Adipocyte (in vitro differentiated cells): Measurements from ENCODE around the gene MT1B.
A peak's percentile ranks its signal among the peaks of the same experiment; 100 is the strongest.
"Not testable (repeated sequence)": the region's sequence is repeated elsewhere in the genome, so short reads cannot be mapped to it uniquely, and the experiment has no call there.

Experiments
- DNase-seq: peaks from one replicate; pipeline ENCODE4 v3.0.0-alpha.2; 2015; ENCODE audit warnings: low read depth
- H3K27me3 ChIP-seq: replicated peaks from 2 replicates; pipeline ENCODE4 v1.7.0; 2013; ENCODE audit warnings: mild to moderate bottlenecking, low read length, moderate library complexity; ENCODE audit not compliant: control insufficient read depth, insufficient read depth
- H3K36me3 ChIP-seq: 2 replicates; pipeline ENCODE4 v1.7.0; 2013; ENCODE audit warnings: low read length, mild to moderate bottlenecking, moderate library complexity; ENCODE audit not compliant: control insufficient read depth, insufficient read depth, severe bottlenecking
- H3K4me1 ChIP-seq: 2 replicates; pipeline ENCODE4 v1.7.0; 2013; ENCODE audit warnings: mild to moderate bottlenecking, low read length, moderate library complexity; ENCODE audit not compliant: control insufficient read depth, insufficient read depth
- H3K4me3 ChIP-seq: 2 replicates; pipeline ENCODE4 v1.7.0; 2013; ENCODE audit warnings: mild to moderate bottlenecking, low read length, moderate library complexity
- H3K9ac ChIP-seq: 2 replicates; pipeline ENCODE4 v1.7.0; 2013; ENCODE audit warnings: mild to moderate bottlenecking, low read length, moderate library complexity
- H3K9me3 ChIP-seq: 2 replicates; pipeline ENCODE4 v1.7.0; 2013; ENCODE audit warnings: mild to moderate bottlenecking, low read length, moderate library complexity; ENCODE audit not compliant: control insufficient read depth

Gene MT1B

DNA sequence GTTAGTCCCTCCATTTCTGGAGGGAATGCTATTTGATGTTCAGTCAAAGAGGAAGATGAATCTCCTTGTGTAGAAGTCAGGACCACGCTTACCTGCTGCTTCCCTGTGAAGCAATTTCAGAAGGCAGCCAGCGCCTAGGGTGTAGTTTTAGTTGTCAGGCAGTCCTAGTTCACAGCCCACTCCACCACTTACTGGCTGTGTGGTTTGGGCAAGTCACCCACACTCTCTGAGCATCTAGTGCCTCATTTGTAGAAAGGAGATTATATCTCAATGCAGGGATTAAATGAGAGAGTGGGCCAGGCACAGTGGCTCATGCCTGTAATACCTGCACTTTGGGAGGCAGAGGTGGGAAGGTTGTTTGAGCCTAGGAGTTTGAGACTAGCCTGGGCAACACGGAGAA lies 20.5 kb downstream of the MT1B start:
- not testable (repeated sequence) for DNase-seq, H3K9ac ChIP-seq, H3K9me3 ChIP-seq, H3K4me1 ChIP-seq, H3K4me3 ChIP-seq, H3K36me3 ChIP-seq
- H3K27me3 ChIP-seq, result peaks cover 34% of the 10 kb centered on the region

GRCh38 chr16:56672761-56673536 lies 21.3 kb downstream of the MT1B start:
- H3K36me3 ChIP-seq, result no peaks in the 10 kb centered on the region
- no peak overlapping the region for H3K9ac ChIP-seq
- no peaks in the 10 kb centered on the region for H3K9me3 ChIP-seq
- peaks cover 30% of the 10 kb centered on the region for H3K27me3 ChIP-seq
- peaks cover 3% of the 10 kb centered on the region for H3K4me1 ChIP-seq
- H3K4me3 ChIP-seq, result no peak overlapping the region
- DNase-seq, result no peak

DNA sequence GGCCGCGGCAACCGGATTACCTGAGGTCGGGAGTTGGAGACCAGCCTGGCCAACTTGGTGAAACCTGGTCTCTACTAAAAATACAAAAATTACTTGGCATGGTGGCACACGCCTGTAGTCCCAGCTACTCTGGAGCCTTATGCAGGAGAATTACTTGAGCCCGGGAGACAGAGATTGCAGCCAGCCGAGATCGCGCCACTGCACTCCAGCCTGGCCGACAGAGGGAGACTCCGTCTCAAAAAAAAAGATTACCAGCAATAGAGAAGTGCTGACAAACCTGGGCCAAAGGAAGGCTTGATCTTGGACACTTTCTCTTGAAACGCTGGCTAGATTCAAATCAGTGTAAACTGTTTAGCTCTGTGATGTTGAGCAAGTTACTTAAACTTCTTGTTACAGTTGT lies 22.2 kb downstream of the MT1B start:
- no peak for DNase-seq
- Histone ChIP-seq H3K4me1 (no peaks in the 10 kb centered on the region), H3K9ac (no peak overlapping the region), H3K4me3 (no peak overlapping the region), H3K9me3 (no peaks in the 10 kb centered on the region), H3K27me3 (peaks cover 20% of the 10 kb centered on the region), H3K36me3 (no peaks in the 10 kb centered on the region)

DNA sequence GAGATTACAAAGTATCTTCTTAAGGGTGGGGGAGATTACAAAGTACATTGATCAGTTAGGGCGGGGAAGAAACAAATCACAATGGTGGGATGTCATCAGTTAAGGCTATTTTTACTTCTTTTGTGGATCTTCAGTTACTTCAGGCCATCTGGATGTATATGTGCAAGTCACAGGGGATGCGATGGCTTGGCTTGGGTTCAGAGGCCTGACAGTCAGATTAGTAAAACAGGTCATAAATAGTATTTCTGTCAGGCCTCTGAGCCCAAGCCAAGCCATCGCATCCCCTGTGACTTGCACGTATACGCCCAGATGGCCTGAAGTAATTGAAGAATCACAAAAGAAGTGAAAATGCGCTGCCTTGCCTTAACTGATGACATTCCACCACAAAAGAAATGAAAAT lies 22.9 kb downstream of the MT1B start:
- H3K4me1 ChIP-seq, H3K9me3 ChIP-seq, H3K36me3 ChIP-seq, H3K4me3 ChIP-seq, H3K9ac ChIP-seq, DNase-seq: not testable (repeated sequence)
- peaks cover 14% of the 10 kb centered on the region for H3K27me3 ChIP-seq

DNA sequence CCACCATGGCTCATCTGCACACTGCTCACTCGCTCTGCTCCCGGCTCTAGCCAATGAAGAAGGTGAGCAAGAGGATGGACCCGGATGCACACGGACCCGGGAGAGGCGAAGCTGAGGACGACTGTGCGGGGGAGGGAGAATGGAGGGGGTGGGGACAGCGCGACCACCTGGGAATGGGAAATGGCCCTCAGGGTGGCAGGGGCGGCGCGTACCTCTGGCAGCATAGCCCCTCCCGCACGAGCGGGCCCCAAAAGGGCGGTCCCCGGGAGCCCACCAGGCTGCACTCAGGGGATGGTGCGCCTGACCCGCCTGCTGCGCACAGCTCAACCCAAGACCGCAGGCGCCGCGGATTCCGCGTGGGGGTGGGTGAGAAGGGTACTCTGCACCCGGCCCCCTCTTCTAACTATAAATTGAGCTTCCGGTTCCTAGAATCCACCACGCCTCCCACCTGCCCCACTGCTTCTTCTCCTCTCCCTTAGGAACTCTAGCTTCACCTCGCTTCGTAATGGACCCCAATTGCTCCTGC lies 24.1 kb downstream of the MT1B start:
- DNase-seq, result no peak
- no peak overlapping the region for H3K4me3 ChIP-seq
- no peaks in the 10 kb centered on the region for H3K9me3 ChIP-seq
- no peak overlapping the region for H3K9ac ChIP-seq
- peaks cover 7% of the 10 kb centered on the region for H3K27me3 ChIP-seq
- H3K36me3 ChIP-seq, result no peaks in the 10 kb centered on the region
- H3K4me1 ChIP-seq, result no peaks in the 10 kb centered on the region

DNA sequence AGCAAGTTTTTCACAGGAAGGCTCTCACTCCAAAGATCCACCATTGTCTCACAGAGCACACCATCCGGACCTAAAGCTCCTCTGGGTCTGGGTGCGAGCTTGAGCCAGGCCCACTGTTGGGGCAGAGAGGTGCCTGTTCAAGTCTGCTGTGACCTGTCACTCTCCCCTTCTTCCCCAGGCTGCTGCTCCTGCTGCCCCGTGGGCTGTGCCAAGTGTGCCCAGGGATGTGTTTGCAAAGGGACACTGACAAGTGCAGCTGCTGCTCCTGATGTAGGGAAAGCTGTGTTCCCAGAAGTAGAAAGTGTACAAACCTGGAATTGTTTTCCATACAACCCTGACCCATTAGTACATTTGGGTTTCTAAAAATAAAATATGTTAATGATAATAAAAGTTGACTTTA lies 25.8 kb downstream of the MT1B start:
- Histone ChIP-seq H3K4me3 (no peak overlapping the region), H3K9me3 (no peaks in the 10 kb centered on the region), H3K27me3 (peaks cover 7% of the 10 kb centered on the region), H3K9ac (no peak overlapping the region), H3K36me3 (no peaks in the 10 kb centered on the region), H3K4me1 (peaks cover 8% of the 10 kb centered on the region)
- DNase-seq, result no peak

DNA sequence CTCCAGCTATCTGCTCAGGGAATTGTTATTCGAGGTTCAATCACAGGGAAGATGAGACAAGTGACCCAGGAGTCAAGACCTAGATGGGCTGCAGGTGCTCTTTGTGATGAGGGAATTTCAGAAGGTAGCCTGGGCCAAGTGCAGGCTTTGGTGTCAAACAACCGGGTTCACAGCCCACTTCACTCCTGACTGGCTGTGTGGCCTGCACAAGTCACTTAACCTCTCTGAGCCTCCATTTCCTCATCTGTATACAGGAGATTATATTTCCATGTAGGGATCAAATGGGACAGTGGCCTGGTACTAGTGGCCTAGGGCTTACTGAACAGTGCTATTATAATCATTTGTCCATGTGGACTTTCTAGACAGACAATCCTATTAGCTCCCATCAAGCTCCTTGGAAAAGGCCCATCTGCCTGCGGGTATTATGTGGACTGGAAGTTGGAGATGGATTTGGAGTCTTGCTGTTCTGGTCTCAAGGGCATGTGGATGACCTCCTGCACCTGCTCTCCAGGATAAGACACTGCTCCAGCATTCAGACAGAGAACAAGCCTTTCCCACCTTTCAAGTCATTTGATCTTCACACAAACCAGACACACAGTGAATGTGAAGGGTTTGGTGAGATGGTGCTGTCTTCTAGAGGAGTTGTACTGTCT lies 27.5 kb downstream of the MT1B start:
- H3K36me3 ChIP-seq, result no peaks in the 10 kb centered on the region
- peaks cover 26% of the 10 kb centered on the region for H3K4me1 ChIP-seq
- peaks cover 7% of the 10 kb centered on the region for H3K27me3 ChIP-seq
- H3K9ac ChIP-seq, result no peak overlapping the region
- no peak for DNase-seq
- no peak overlapping the region for H3K4me3 ChIP-seq
- no peaks in the 10 kb centered on the region for H3K9me3 ChIP-seq

- H3K9me3 ChIP-seq, result no peaks in the 10 kb centered on the region
- DNase-seq, result no peak
- H3K9ac ChIP-seq, result no peak overlapping the region
- H3K4me3 ChIP-seq, result no peak overlapping the region
- H3K36me3 ChIP-seq, result no peaks in the 10 kb centered on the region
- peaks cover 7% of the 10 kb centered on the region for H3K27me3 ChIP-seq
- H3K4me1 ChIP-seq, result peaks cover 32% of the 10 kb centered on the region
Measured at GRCh38 chr16:56679818-56680217, 28.1 kb downstream of the MT1B start.

- peak; percentile 92 for DNase-seq
- Histone ChIP-seq H3K9ac (peak within 1 kb of the TSS; percentile 87), H3K27me3 (peaks cover 4% of the 10 kb centered on the region), H3K9me3 (peaks cover 12% of the 10 kb centered on the region), H3K4me1 (peaks cover 41% of the 10 kb centered on the region), H3K4me3 (peak within 1 kb of the TSS; percentile 83), H3K36me3 (no peaks in the 10 kb centered on the region)
Measured at GRCh38 chr16:56681939-56682702, 30.4 kb downstream of the MT1B start, which contains the start of gene MT1X. TSS of gene MT1X (plus strand) at chr16:56682470. CDS start at chr16:56682541, 71 bp downstream.

DNA sequence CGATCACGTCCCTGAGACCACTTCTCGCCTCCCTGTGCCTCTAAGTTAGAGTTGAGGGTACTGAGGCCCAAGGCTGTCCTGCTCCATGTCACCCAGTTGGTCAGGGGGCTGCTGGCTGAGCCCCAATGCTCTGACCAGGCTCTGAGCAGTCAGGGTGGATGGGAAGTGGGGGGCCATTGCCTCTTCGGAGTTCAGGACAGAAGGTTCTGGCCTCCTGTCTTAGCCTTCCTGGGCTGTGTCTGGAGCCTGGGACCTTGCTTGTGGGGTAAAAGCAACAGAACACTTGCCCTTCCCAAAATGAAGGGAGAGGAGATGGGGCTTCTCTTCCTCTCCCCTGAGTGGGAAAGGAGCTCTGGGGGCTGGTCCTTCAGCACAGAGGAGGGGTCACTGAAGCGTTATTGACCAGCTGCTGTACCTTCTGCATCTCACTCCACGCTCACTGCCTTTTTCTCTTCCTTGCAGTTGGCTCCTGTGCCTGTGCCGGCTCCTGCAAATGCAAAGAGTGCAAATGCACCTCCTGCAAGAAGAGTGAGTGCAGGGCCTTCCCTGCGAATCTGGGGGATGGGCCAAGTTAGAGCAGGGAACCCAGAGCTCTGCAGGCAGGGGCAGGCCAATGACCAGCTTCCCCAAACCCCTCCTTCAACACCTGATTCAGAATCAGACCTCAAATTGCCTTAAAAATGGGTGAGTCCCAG lies 31.2 kb downstream of the MT1B start:
- Histone ChIP-seq H3K4me3 (peak overlapping the region; percentile 83), H3K36me3 (no peaks in the 10 kb centered on the region), H3K27me3 (no peaks in the 10 kb centered on the region), H3K9me3 (peaks cover 18% of the 10 kb centered on the region), H3K9ac (peak overlapping the region; percentile 87), H3K4me1 (peaks cover 41% of the 10 kb centered on the region)
- DNase-seq, result no peak
